ENCODE measurements around the gene MIOX.
"Not testable (repeated sequence)": the region's sequence is repeated elsewhere in the genome, so short reads cannot be mapped to it uniquely, and the experiment has no call there.

The MIOX gene

DNA sequence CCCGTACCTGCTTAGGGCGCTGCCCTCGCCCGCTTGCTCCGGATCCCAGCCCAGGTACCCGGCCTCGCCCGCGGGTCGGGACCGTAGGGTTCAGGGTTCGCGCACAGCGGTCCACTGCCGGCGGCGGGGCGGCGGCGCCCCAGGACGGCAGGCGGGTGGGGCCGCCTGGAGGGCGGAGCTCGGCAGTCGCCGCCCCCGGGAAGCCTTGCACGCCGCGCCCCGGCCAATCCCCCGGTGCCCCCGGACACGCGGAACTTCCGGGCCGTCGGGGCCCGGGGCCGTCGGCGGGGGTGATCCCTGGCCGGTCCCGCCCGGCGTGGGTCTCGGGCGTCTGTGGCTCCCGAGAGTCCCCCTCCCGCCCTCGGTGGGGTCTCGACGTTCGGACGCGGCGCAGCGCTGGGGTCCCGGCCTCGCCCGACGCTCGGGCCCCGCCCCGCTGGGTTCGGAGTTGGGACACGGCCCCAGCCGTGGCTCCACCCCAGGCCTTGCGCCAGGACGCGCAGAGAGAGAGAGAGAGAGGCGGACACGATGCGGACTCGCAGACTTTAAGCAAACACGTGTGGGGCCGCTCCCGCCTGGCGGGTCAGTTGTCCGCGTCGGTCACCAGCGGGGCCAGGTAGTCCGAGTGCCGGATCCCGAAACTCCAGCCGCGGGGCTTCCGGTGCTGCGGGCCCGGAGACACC is 43.4 kb downstream of the MIOX start, which contains the start of gene TYMP:
Gene TYMP, minus strand, starts transcription at position 116 of the 683 bp plus-strand sequence. CDS start 303 bp downstream, outside the sequence.
- DNase-seq (ENCODE audit: low read depth): peak; percentile 65

DNA sequence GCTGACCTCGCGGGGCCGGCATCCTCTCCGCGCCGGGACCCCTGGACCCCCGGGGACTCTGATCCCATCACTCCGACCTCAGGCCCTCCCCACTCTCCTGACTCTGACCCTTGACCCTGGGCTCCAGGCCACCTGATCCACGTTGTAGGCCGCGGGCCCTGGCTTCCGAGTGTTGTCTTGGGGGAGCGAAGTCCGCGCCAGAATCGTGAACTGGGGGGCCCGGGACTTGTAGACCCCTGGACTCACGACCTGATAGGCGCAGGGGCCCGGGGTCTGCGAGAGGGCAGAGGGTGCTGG is 43.9 kb downstream of the MIOX start:
- DNase-seq (ENCODE audit: low read depth): no peak

DNA sequence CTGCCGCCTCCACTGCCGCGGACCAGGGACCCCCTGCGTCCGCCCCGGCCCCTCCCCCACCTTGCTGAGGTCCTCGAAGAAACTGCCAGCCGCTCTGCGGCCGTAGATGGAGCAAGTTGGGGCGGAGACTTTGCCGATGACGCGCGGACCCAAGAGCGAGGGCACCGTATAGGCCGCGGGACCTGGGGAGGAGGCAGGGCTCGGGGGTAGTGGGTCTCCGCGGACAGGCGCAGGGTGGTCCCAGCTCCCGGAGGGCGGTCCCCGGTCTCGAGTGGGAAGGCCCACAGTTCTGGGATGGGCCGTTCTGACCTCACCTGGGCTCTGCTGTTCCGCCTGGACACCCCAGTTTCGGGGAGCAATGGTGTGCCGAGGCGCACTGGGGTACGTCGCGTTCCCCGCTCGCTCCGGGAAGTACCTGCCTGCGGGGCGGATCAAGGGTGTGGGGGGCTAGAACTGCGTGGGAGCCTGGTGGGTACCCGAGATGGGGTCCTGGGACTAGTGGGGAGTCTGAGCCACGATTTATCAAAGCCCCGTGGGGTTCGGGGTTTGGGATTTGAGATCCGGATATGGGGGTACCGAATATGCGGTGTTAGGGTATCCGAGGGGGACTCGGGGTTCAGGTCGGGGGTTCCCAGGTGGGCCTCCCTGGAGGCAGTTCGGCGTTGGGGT is 44.4 kb downstream of the MIOX start:
- peak; percentile 75 for DNase-seq (ENCODE audit: low read depth)

DNA sequence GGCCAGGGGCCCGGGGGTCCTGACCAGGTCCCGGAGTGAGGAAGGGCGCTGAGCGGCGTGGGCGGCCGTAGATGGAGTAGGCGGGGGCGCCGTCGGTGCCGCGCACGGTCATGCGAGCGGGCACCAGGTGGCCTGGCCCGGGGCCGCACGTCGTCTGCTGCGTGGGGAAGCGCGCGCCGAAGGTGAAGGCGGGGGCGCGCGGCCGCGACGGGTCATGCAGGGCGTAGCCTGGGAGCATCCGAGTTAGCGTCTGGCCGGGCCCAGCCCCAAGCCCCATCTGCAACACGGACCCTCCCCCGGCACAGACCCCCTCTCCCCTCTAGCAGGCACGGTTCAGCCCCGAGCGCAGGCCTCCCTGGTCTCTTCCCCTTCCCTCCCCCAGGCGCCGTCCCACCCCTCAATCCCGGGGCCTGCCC is 44.9 kb downstream of the MIOX start:
- peak; percentile 66 for DNase-seq (ENCODE audit: low read depth)

GRCh38 chr22:50531962-50532674 is 45.5 kb downstream of the MIOX start:
- no peak for DNase-seq (ENCODE audit: low read depth)

DNA sequence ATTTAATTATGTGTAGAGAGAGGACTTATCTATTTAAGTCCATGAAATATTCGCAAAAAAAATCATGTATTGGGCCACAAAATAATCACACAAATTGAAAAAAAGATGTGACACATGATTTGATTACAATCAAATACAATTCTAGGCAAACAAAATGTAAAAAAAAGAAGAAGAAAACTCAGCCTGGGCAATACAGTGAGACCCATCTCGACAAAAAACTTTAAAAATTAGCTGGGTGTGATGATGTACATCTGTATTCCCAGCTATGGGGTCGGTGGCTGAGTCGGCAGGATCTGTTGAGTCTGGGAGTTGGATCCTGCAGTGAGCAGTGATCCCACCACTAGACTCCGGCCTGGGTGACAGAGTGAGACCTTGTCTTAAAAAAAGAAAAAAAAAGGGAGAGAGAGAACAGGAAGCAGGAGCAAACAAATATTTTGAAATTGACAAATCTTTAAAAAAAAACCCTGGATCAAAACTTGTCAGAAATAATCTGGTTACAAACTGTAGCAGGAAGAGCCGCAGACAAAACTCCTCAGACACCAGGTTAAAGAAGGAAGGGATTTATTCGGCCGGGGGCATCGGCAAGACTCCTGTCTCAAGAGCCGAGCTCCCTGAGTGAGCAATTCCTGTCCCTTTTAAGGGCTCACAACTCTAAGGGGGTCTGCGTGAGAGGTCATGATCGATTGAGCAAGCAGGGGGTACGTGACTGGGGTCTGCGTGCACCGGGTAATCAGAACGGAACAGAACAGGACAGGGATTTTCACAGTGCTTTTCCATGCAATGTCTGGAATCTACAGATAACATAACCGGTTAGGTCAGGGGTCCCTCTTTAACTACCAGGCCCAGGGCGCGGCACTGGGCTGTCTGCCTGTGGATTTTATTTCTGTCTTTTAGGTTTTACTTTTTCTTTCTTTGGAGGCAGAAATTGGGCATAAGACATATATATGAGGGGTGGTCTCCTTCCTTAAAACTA is 46.5 kb downstream of the MIOX start:
- no peak for DNase-seq (ENCODE audit: low read depth)

GRCh38 chr22:50533856-50534711 is 47.4 kb downstream of the MIOX start:
- DNase-seq (ENCODE audit: low read depth): not testable (repeated sequence)

DNA sequence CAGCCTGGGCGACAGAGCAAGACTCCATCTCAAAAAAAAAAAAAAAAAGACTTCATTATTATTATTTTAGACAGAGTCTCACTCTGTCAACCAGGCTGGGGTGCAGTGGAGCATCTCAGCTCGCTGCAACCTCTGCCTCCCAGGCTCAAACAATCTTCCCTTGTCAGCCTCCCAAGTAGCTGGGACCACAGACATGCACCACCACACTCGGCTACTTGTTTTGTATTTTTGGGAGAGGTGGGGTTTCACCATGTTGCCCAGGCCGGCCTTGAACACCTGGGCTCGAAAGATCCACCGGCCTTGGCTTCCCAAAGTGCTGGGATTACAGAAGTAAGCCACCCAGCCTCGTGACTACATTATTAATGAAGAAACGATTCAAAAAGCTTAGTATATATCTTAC is 48.5 kb downstream of the MIOX start:
- DNase-seq (ENCODE audit: low read depth): no peak

DNA sequence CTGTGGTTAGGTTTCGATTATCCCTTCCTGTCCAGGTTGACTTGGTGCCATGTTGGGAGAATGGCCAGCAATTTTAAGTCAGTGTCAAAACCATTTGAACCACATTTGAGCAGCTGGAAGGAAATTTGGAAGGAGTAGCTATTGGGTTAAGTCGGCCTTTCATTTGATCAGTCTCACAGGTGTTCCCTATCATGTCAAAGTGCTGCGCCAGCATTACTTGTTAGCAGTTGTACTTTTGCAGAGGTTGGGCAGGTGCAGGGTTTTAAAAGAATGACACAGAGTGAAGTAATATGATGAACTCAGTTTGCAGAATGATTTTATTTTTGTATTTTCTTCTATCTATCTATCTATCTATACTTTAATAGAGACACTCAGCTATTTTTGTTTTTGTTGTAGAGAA is 49.6 kb downstream of the MIOX start:
- DNase-seq (ENCODE audit: low read depth): no peak

DNA sequence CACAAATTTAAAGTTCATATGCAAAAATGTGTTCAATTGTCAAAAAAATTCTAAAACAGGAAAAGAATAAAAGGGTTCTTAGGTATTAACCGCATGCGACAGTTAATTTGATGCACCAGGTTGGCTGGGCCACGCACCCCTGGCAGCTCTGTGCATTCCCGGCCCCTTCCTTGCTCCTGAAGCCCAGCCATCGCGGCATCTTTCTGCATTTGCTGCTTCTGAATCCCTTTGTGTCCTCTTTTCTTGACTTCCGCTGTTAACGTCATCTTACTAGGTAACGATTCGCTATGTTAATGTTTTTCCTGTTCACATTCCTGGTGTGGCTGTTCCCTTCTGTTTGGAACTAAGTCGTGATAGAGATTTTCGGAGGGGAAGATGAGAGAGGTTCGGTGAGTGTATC is 51.1 kb downstream of the MIOX start:
- no peak for DNase-seq (ENCODE audit: low read depth)
